K562 (cell line): ENCODE measurements around the gene FOXE1.

ENCODE experiments used
- CTCF ChIP-seq, 3 experiments: IDR thresholded peaks in 2 of 3; conservative IDR thresholded peaks in 1 of 3; 2 replicates each; pipeline ENCODE4 v1.5.1; 2011 to 2012; ENCODE audit warnings: low read length in 3 of 3, mild to moderate bottlenecking in 3 of 3, control low read depth in 2 of 3, improper control_type of control experiment in 1 of 3, inconsistent platforms in 1 of 3, low read depth in 1 of 3, mixed read lengths in 1 of 3, moderate library complexity in 1 of 3; ENCODE audit not compliant: insufficient read depth in 2 of 3
- E2F1 ChIP-seq: sonication (generic); formaldehyde crosslinking; IDR thresholded peaks from 2 replicates; pipeline ENCODE4 v1.8.1; 2023; ENCODE audit warnings: mild to moderate bottlenecking, missing genetic modification reagents, moderate library complexity
- JUNB ChIP-seq: fragments of 450-650 bp; formaldehyde crosslinking; conservative IDR thresholded peaks from 2 replicates; pipeline ENCODE4 v1.4.0; 2020; ENCODE audit warnings: mild to moderate bottlenecking
- JUND ChIP-seq, 2 experiments: IDR thresholded peaks; 2 replicates in 1 of 2; 3 replicates in 1 of 2; pipeline ENCODE4 v1.6.1; 2011; ENCODE audit warnings: borderline replicate concordance in 2 of 2, low read depth in 2 of 2, low read length in 2 of 2, improper control_type of control experiment in 1 of 2, missing biosample characterization in 1 of 2, missing genetic modification characterization in 1 of 2, missing genetic modification reagents in 1 of 2
- SIN3A ChIP-seq, 2 experiments: fragments of 150-350 bp in 1 of 2; IDR thresholded peaks; 2 replicates each; pipeline ENCODE4 v1.6.1; 2011 to 2016; ENCODE audit warnings: borderline replicate concordance in 2 of 2, low read depth in 2 of 2, low read length in 2 of 2, mild to moderate bottlenecking in 2 of 2, moderate library complexity in 2 of 2; ENCODE audit not compliant: control insufficient read depth in 1 of 2
- YY1 ChIP-seq, 3 experiments: IDR thresholded peaks; 2 replicates each; pipeline ENCODE4 v1.6.1; 2011; ENCODE audit warnings: low read length in 2 of 3, mild to moderate bottlenecking in 2 of 3, moderate library complexity in 2 of 3, borderline replicate concordance in 1 of 3, control low read depth in 1 of 3, low read depth in 1 of 3; ENCODE audit not compliant: insufficient read depth in 3 of 3, insufficient replicate concordance in 2 of 3, control insufficient read depth in 1 of 3, insufficient read length in 1 of 3; ENCODE audit errors: extremely low read depth in 1 of 3

- TF ChIP-seq CTCF (IDR thresholded peaks at IDR 0.05 in 2 of 3, conservative IDR thresholded peaks at IDR 0.05 in 1 of 3; ENCODE audit: insufficient read depth in 2 of 3, low read depth in 1 of 3, low read length in 3 of 3) (no peak), E2F1 (CRISPR knock-in tag) (no peak), YY1 (IDR thresholded peaks at IDR 0.05; ENCODE audit: borderline replicate concordance in 1 of 3, control insufficient read depth in 1 of 3, extremely low read depth in 1 of 3, insufficient read depth in 3 of 3, insufficient read length in 1 of 3, insufficient replicate concordance in 2 of 3, low read depth in 1 of 3, low read length in 2 of 3) (no peak), SIN3A (IDR thresholded peaks at IDR 0.05; ENCODE audit: borderline replicate concordance in 2 of 2, control insufficient read depth in 1 of 2, low read depth in 2 of 2, low read length in 2 of 2) (no peak), JUNB (no peak), JUND (IDR thresholded peaks at IDR 0.05; ENCODE audit: borderline replicate concordance, low read depth, low read length) (no peak), JUND (tag; IDR thresholded peaks at IDR 0.05; ENCODE audit: borderline replicate concordance, low read depth, low read length) (no peak)
These were observed 5.3 kb downstream of the FOXE1 start for GRCh38 chr9:97858393-97858713.
